HCT116 (cell line): ENCODE data around the gene RLF. TPM values are rescaled to one million over a fixed set of nuclear protein-coding genes. Genes with fewer than 3 reads are reported as not detected.

Experiments
- ATAC-seq: fragments of 200-7000 bp; cut with Tn5 transposase; 2 replicates; pipeline ENCODE4 v1.9.1; 2020; ENCODE audit warnings: mild to moderate bottlenecking, moderate library complexity
- BruUV-seq: library from RNA; stranded (reverse); fragments of 400-500 nt; replicated peaks from 2 replicates; lab custom pipeline; 2021; lab: Mats Ljungman, UMichigan
- CTCF ChIA-PET: fragments of 300-600 bp; sonication (Branson Sonifier 250); formaldehyde crosslinking; loops from one replicate; lab custom pipeline; 2021; ENCODE audit warnings: antibody characterized with exemption; lab: Charles Lee
- POLR2A ChIA-PET: fragments of 300-600, 350-600 bp; sonication (Branson Sonifier 250); formaldehyde crosslinking; loops from one replicate; lab custom pipeline; 2021; ENCODE audit warnings: antibody characterized with exemption; lab: Charles Lee
- RAD21 ChIA-PET, 2 experiments: fragments of 300-600 bp; sonication (Branson Sonifier 250); formaldehyde crosslinking; loops; one replicate each; lab custom pipeline; 2023; ENCODE audit warnings: low total read pairs in 2 of 2; ENCODE audit not compliant: uncharacterized antibody in 2 of 2, unreplicated experiment in 2 of 2, low non-redundant PET in 1 of 2; lab: Charles Lee
- DNase-seq: peaks from one replicate; pipeline ENCODE4 v3.0.0-alpha.2; 2010; ENCODE audit warnings: low read depth, low spot score
- H2AFZ ChIP-seq: fragments of 200-600 bp; shearing (Covaris generic), sonication (generic); 2 replicates; pipeline ENCODE4 v1.6.1; 2017; ENCODE audit warnings: low read depth, mixed run types, mixed read lengths, antibody characterized with exemption, low read length; ENCODE audit not compliant: poor library complexity, severe bottlenecking
- H3K27ac ChIP-seq: 2 replicates; pipeline ENCODE4 v1.5.1; 2012; ENCODE audit warnings: low read depth, low read length
- H3K27me3 ChIP-seq: fragments of 200-600 bp; sonication (generic); 2 replicates; pipeline ENCODE4 v1.6.1; 2016; ENCODE audit warnings: mixed run types, low read length, mixed read lengths; ENCODE audit not compliant: insufficient read depth
- H3K36me3 ChIP-seq, 2 experiments: fragments of 200-500 bp in 1 of 2; fragments of 200-600 bp in 1 of 2; sonication (Bioruptor generic) in 1 of 2; sonication (generic) in 1 of 2; 2 replicates each; pipeline versions ENCODE4 v1.5.1 to v1.6.1; 2014 to 2016; ENCODE audit warnings: low read length in 2 of 2, inconsistent platforms in 1 of 2, mixed read lengths in 1 of 2, mixed run types in 1 of 2; ENCODE audit not compliant: insufficient read depth in 2 of 2, control insufficient read depth in 1 of 2
- H3K4me1 ChIP-seq, 2 experiments: fragments of 200-600 bp in 1 of 2; sonication (generic) in 1 of 2; 2 replicates each; pipeline versions ENCODE4 v1.5.1 to v1.6.1; 2012 to 2017; ENCODE audit warnings: low read length in 2 of 2, inconsistent platforms in 1 of 2, mild to moderate bottlenecking in 1 of 2, mixed read lengths in 1 of 2, mixed run types in 1 of 2, moderate library complexity in 1 of 2; ENCODE audit not compliant: insufficient read depth in 2 of 2, control insufficient read depth in 1 of 2
- H3K4me2 ChIP-seq: fragments of 200-600 bp; sonication (generic); 2 replicates; pipeline ENCODE4 v1.6.1; 2017; ENCODE audit warnings: mixed run types, low read length, mixed read lengths
- H3K4me3 ChIP-seq, 2 experiments: fragments of 200-600 bp in 1 of 2; sonication (generic) in 1 of 2; replicated peaks in 1 of 2; 2 replicates each; pipeline ENCODE4 v1.5.1; 2011 to 2016; ENCODE audit warnings: low read length in 2 of 2, control low read depth in 1 of 2, low read depth in 1 of 2, mild to moderate bottlenecking in 1 of 2, mixed read lengths in 1 of 2, mixed run types in 1 of 2
- H3K79me2 ChIP-seq: fragments of 200-600 bp; sonication (generic); 2 replicates; pipeline ENCODE4 v1.6.1; 2017; ENCODE audit warnings: mild to moderate bottlenecking, mixed run types, low read length, moderate library complexity, mixed read lengths; ENCODE audit not compliant: insufficient read depth
- H3K9ac ChIP-seq: fragments of 200-600 bp; sonication (generic); 2 replicates; pipeline ENCODE4 v1.6.1; 2016; ENCODE audit warnings: low read length, mixed read lengths
- H3K9me2 ChIP-seq: fragments of 200-600 bp; sonication (generic), shearing (Covaris generic); 2 replicates; pipeline ENCODE4 v1.6.1; 2017; ENCODE audit warnings: mixed run types, mild to moderate bottlenecking, moderate library complexity; ENCODE audit not compliant: insufficient read depth
- H3K9me3 ChIP-seq, 2 experiments: fragments of 200-500 bp in 1 of 2; fragments of 200-600 bp in 1 of 2; sonication (Bioruptor generic) in 1 of 2; sonication (generic) in 1 of 2; 2 replicates each; pipeline ENCODE4 v1.6.1; 2014 to 2017; ENCODE audit warnings: low read length in 2 of 2, mixed read lengths in 2 of 2, inconsistent platforms in 1 of 2, low read depth in 1 of 2, mild to moderate bottlenecking in 1 of 2, mixed run types in 1 of 2, moderate library complexity in 1 of 2; ENCODE audit not compliant: control insufficient read depth in 1 of 2, insufficient read depth in 1 of 2
- H4K20me1 ChIP-seq: fragments of 200-600 bp; sonication (generic), shearing (Covaris generic); 2 replicates; pipeline ENCODE4 v1.6.1; 2017; ENCODE audit warnings: mixed run types, mild to moderate bottlenecking, moderate library complexity; ENCODE audit not compliant: insufficient read depth
- EZH2phosphoT487 ChIP-seq: fragments of 200-600 bp; IDR thresholded peaks from 2 replicates; pipeline ENCODE4 v1.6.1; 2018; ENCODE audit warnings: antibody characterized with exemption, borderline replicate concordance
- JUND ChIP-seq: IDR thresholded peaks from 2 replicates; pipeline ENCODE4 v1.6.1; 2012
- POLR2AphosphoS5 ChIP-seq: IDR thresholded peaks from 2 replicates; pipeline ENCODE4 v1.6.1; 2011; ENCODE audit warnings: mild to moderate bottlenecking, low read depth, low read length, moderate library complexity
- ZBTB33 ChIP-seq: IDR thresholded peaks from 2 replicates; pipeline ENCODE4 v1.6.1; 2011; ENCODE audit warnings: mild to moderate bottlenecking, low read length, moderate library complexity; ENCODE audit not compliant: insufficient replicate concordance; ENCODE audit errors: extremely low read depth
- ZFX ChIP-seq: fragments of 450-650 bp; IDR thresholded peaks from 2 replicates; pipeline ENCODE4 v1.6.1; 2017
- ZNF274 ChIP-seq: fragments of 200-500 bp; sonication (Bioruptor generic); IDR thresholded peaks from 2 replicates; pipeline ENCODE4 v1.6.1; 2014; ENCODE audit warnings: mild to moderate bottlenecking, low read depth, low read length, inconsistent platforms
- intact Hi-C: fragments of 100-400 bp; cut with micrococcal nuclease; formaldehyde crosslinking; loops from 2 replicates; pipeline ENCODE4 v1.10.0; 2022
- total RNA-seq: library from RNA; stranded (reverse); gene quantifications from one replicate; pipeline ENCODE4 v1.2.1, GENCODE V29; 2021; ENCODE audit not compliant: unreplicated experiment
- TF ChIP-seq, protein P1 (sequence below): IDR thresholded peaks from 2 replicates; pipeline ENCODE4 v1.6.1; 2012
- TF ChIP-seq, protein P2 (sequence below): IDR thresholded peaks from 2 replicates; pipeline ENCODE4 v1.6.1; 2012

The RLF gene
- total RNA-seq, 1 experiment from 2014 or later, result 20.5 TPM

- H3K4me3 ChIP-seq, result no peak overlapping the region
- peaks cover 23 to 29% of the 10 kb centered on the region in 2 experiments for H3K36me3 ChIP-seq
- 0 out of 2 replicates have a peak, but pooled peaks cover 7% of the 10 kb centered on the region for H4K20me1 ChIP-seq
- H2AFZ ChIP-seq, result no peak overlapping the region
- no peak for ATAC-seq
- H3K9me3 ChIP-seq, result no peaks in the 10 kb centered on the region
- no peak overlapping the region for H3K9ac ChIP-seq
- intact Hi-C loops, result no loop called here
- no peaks in the 10 kb centered on the region for H3K4me1 ChIP-seq
- BruUV-seq, result no TSS peak
- DNase-seq, result no peak
- H3K79me2 ChIP-seq, result peaks cover 32% of the 10 kb centered on the region
- no peaks in the 10 kb centered on the region for H3K9me2 ChIP-seq
- H3K4me2 ChIP-seq, result no peak overlapping the region
- CTCF ChIA-PET, result no interaction called here
- TF ChIP-seq ZBTB33 (no peak), POLR2AphosphoS5 (no peak)
- TF ChIP-seq, protein P1, sequence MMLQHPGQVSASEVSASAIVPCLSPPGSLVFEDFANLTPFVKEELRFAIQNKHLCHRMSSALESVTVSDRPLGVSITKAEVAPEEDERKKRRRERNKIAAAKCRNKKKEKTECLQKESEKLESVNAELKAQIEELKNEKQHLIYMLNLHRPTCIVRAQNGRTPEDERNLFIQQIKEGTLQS, result no peak
- TF ChIP-seq, all 23 proteins: peak for 0
- H3K27me3 ChIP-seq, result no peaks in the 10 kb centered on the region
- RAD21 ChIA-PET, result no interaction called here
- POLR2A ChIA-PET, result no interaction called here
- H3K27ac ChIP-seq, result no peak overlapping the region
Observed at GRCh38 chr1:40276122-40276521, 114.9 kb downstream of the RLF start.

- no peak overlapping the region for H2AFZ ChIP-seq
- no peak overlapping the region for H3K4me2 ChIP-seq
- no peak overlapping the region for H3K9ac ChIP-seq
- no peak for ATAC-seq
- POLR2A ChIA-PET, result interaction anchor here (0.6 kb wide), 1 partner anchor 10 kb away, joined by 4 read pairs; no protein-coding TSS in a partner anchor
- TF ChIP-seq JUND, result no peak
- no peak for TF ChIP-seq ZFX
- no peak for TF ChIP-seq ZNF274
- TF ChIP-seq EZH2phosphoT487, result no peak
- TF ChIP-seq, protein P2, sequence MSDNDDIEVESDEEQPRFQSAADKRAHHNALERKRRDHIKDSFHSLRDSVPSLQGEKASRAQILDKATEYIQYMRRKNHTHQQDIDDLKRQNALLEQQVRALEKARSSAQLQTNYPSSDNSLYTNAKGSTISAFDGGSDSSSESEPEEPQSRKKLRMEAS, result no peak
- no peaks in the 10 kb centered on the region for H3K9me2 ChIP-seq
- CTCF ChIA-PET, result interaction anchor here (0.8 to 1.1 kb wide), 2 partner anchors 10 to 99 kb away, joined by 3 to 4 read pairs; no protein-coding TSS in a partner anchor
- DNase-seq, result no peak
- RAD21 ChIA-PET, result no interaction called here
- no peaks in the 10 kb centered on the region for H3K9me3 ChIP-seq
- no peak overlapping the region for H3K27ac ChIP-seq
- H3K36me3 ChIP-seq, result peaks cover 20 to 22% of the 10 kb centered on the region in 2 experiments
- intact Hi-C loops, result no loop called here
- BruUV-seq, result no TSS peak
- no peak overlapping the region for H3K4me3 ChIP-seq
- peaks cover 37% of the 10 kb centered on the region for H3K79me2 ChIP-seq
- no peaks in the 10 kb centered on the region for H3K27me3 ChIP-seq
- H4K20me1 ChIP-seq, result 0 out of 2 replicates have a peak, but pooled peaks cover 9% of the 10 kb centered on the region
- no peaks in the 10 kb centered on the region for H3K4me1 ChIP-seq
Observed at GRCh38 chr1:40281853-40282252, 120.7 kb downstream of the RLF start.

Other genes with a start within 250 kb of the RLF start
- gene MFSD2A, start 206.2 kb upstream of the RLF start, total RNA-seq, result 8.0 TPM
- gene CAP1, start 120.7 kb upstream of the RLF start, total RNA-seq, result 274 TPM
- gene PPT1, start 64.1 kb upstream of the RLF start, total RNA-seq, result 46.8 TPM
- not detected for gene TMCO2, start 86.5 kb downstream of the RLF start, total RNA-seq
- 39.6 TPM for gene ZMPSTE24, start 96.8 kb downstream of the RLF start, total RNA-seq
- 2.4 TPM for gene COL9A2, start 155.9 kb downstream of the RLF start, total RNA-seq
- gene SMAP2, start 212.3 kb downstream of the RLF start, total RNA-seq, result 16.4 TPM